K562 (cell line): ENCODE measurements around the gene NME8. TPM values are rescaled to one million over a fixed set of nuclear protein-coding genes. Genes with fewer than 3 reads are reported as not detected.

ENCODE experiments used
- ATAC-seq: fragments of 200-7000 bp; cut with Tn5 transposase; 3 replicates; pipeline ENCODE4 v1.9.1; 2020; ENCODE audit warnings: moderate library complexity
- BruUV-seq: library from RNA; stranded (reverse); fragments of 400-500 nt; replicated peaks from 2 replicates; lab custom pipeline; 2021; lab: Mats Ljungman, UMichigan
- CTCF ChIA-PET: fragments of 300-600 bp; formaldehyde crosslinking; extraction: SDS; loops from one replicate; lab custom pipeline; 2021; ENCODE audit warnings: low intra/inter-chr PET ratio; lab: Yijun Ruan, JAX
- POLR2A ChIA-PET: fragments of 300-600, 350-650 bp; sonication (Branson Sonifier 250); formaldehyde crosslinking; extraction: SDS; loops from one replicate; lab custom pipeline; 2021; ENCODE audit warnings: antibody characterized with exemption, inconsistent platforms; lab: Yijun Ruan, JAX
- DNase-seq, 4 experiments: peaks; one replicate each; pipeline versions ENCODE4 v3.0.0 to v3.0.0-alpha.2; 2011 to 2018; ENCODE audit warnings: low spot score in 3 of 4, mixed read lengths in 3 of 4; ENCODE audit errors: extremely low read depth in 1 of 4
- FAIRE-seq: peaks from 2 replicates; lab custom pipeline; 2011; peaks lifted over from hg19 to GRCh38; lab: Jason Lieb, UNC
- H2AFZ ChIP-seq: 2 replicates; pipeline ENCODE4 v1.6.0; 2011; ENCODE audit warnings: low read depth, low read length, control low read depth, inconsistent platforms
- H3K27ac ChIP-seq: fragments of 200-600 bp; 3 replicates; pipeline ENCODE4 v1.8.0; 2011; ENCODE audit warnings: low read depth, mild to moderate bottlenecking, control low read depth, inconsistent platforms, low read length, moderate library complexity, mixed read lengths; ENCODE audit errors: extremely low read depth
- H3K27me3 ChIP-seq, 2 experiments: fragments of 300-600 bp in 1 of 2; 2 replicates in 1 of 2; 3 replicates in 1 of 2; pipeline versions ENCODE4 v1.6.0 to v1.8.0; 2011; ENCODE audit warnings: inconsistent platforms in 2 of 2, low read length in 2 of 2, mild to moderate bottlenecking in 1 of 2, mixed read lengths in 1 of 2, moderate library complexity in 1 of 2; ENCODE audit not compliant: control insufficient read depth in 2 of 2, insufficient read depth in 2 of 2
- H3K36me3 ChIP-seq: fragments of 300-600 bp; 3 replicates; pipeline ENCODE4 v1.8.0; 2011; ENCODE audit warnings: mild to moderate bottlenecking, low read length, inconsistent platforms; ENCODE audit not compliant: control insufficient read depth, insufficient read depth
- H3K4me1 ChIP-seq, 2 experiments: fragments of 200-600 bp in 1 of 2; replicated peaks in 1 of 2; 2 replicates in 1 of 2; 3 replicates in 1 of 2; pipeline versions ENCODE4 v1.5.1 to v1.8.0; 2011; ENCODE audit warnings: inconsistent platforms in 2 of 2, low read length in 2 of 2, mild to moderate bottlenecking in 1 of 2, mixed read lengths in 1 of 2, moderate library complexity in 1 of 2; ENCODE audit not compliant: control insufficient read depth in 2 of 2, insufficient read depth in 2 of 2
- H3K4me2 ChIP-seq: 2 replicates; pipeline ENCODE4 v1.6.1; 2011; ENCODE audit warnings: low read length, control low read depth, inconsistent platforms, mixed read lengths; ENCODE audit not compliant: insufficient read depth
- H3K4me3 ChIP-seq: fragments of 200-600 bp; sonication (generic), shearing (Covaris generic); 2 replicates; pipeline ENCODE4 v1.5.1; 2016; ENCODE audit warnings: control low read depth, inconsistent platforms
- H3K79me2 ChIP-seq: fragments of 200-600 bp; 3 replicates; pipeline ENCODE4 v1.8.0; 2011; ENCODE audit warnings: low read length, inconsistent platforms; ENCODE audit not compliant: control insufficient read depth, insufficient read depth
- H3K9ac ChIP-seq, 2 experiments: 2 replicates each; pipeline versions ENCODE4 v1.6.0 to v1.6.1; 2011; ENCODE audit warnings: low read depth in 2 of 2, low read length in 2 of 2, control low read depth in 1 of 2, inconsistent platforms in 1 of 2, mild to moderate bottlenecking in 1 of 2, mixed read lengths in 1 of 2; ENCODE audit not compliant: insufficient read depth in 1 of 2
- H3K9me1 ChIP-seq: one replicate; pipeline ENCODE4 v1.6.0; 2011; ENCODE audit warnings: inconsistent platforms, mild to moderate bottlenecking, low read length, moderate library complexity; ENCODE audit not compliant: control insufficient read depth, insufficient read depth
- H3K9me3 ChIP-seq: replicated peaks from 2 replicates; pipeline ENCODE4 v1.5.1; 2011; ENCODE audit warnings: low read depth, low read length, inconsistent platforms; ENCODE audit not compliant: control insufficient read depth, insufficient read depth
- H4K20me1 ChIP-seq: replicated peaks from 2 replicates; pipeline ENCODE4 v1.6.1; 2011; ENCODE audit warnings: low read length, inconsistent platforms, mixed read lengths; ENCODE audit not compliant: control insufficient read depth, insufficient read depth
- BRD4 ChIP-seq: fragments of 200-600 bp; sonication (generic); IDR thresholded peaks from 2 replicates; pipeline ENCODE4 v1.6.1; 2017; ENCODE audit warnings: inconsistent platforms
- CGGBP1 ChIP-seq: fragments of 250-450 bp; sonication (Bioruptor Pico); IDR thresholded peaks from 2 replicates; pipeline ENCODE4 v1.9.0; 2021; ENCODE audit warnings: mild to moderate bottlenecking
- CREB1 ChIP-seq, 2 experiments: sonication (generic) in 1 of 2; formaldehyde crosslinking in 1 of 2; IDR thresholded peaks; 2 replicates each; pipeline versions ENCODE4 v1.6.1 to v1.8.0; 2012 to 2022; ENCODE audit warnings: inconsistent platforms in 1 of 2, mild to moderate bottlenecking in 1 of 2, missing genetic modification reagents in 1 of 2, moderate library complexity in 1 of 2
- DLX4 ChIP-seq: fragments of 250-450 bp; sonication (Bioruptor Pico); IDR thresholded peaks from 2 replicates; pipeline ENCODE4 v1.6.1; 2021; ENCODE audit warnings: mild to moderate bottlenecking
- MTF1 ChIP-seq: fragments of 250-450 bp; sonication (Bioruptor Pico); IDR thresholded peaks from 2 replicates; pipeline ENCODE4 v1.9.0; 2021; ENCODE audit warnings: moderate library complexity, mild to moderate bottlenecking, inconsistent platforms, borderline replicate concordance
- NFE2L1 ChIP-seq: fragments of 450-650 bp; IDR thresholded peaks from 2 replicates; pipeline ENCODE4 v1.6.1; 2016; ENCODE audit warnings: missing genetic modification characterization, low read depth, mild to moderate bottlenecking, missing compliant biosample characterization, moderate library complexity, borderline replicate concordance
- PHF8 ChIP-seq: fragments of 200-600 bp; sonication (generic); IDR thresholded peaks from 2 replicates; pipeline ENCODE4 v1.6.1; 2012; ENCODE audit warnings: mixed run types, mild to moderate bottlenecking, inconsistent platforms, low read length, moderate library complexity, borderline replicate concordance
- SNAPC5 ChIP-seq: fragments of 250-450 bp; sonication (Bioruptor Pico); IDR thresholded peaks from 2 replicates; pipeline ENCODE4 v1.8.0; 2021; ENCODE audit warnings: moderate library complexity, mild to moderate bottlenecking, inconsistent platforms
- ZBTB12 ChIP-seq: fragments of 250-450 bp; sonication (Bioruptor Pico); IDR thresholded peaks from 2 replicates; pipeline ENCODE4 v1.4.0; 2020
- ZNF175 ChIP-seq: fragments of 200-800 bp; sonication (Bioruptor generic); IDR thresholded peaks from 2 replicates; pipeline ENCODE4 v1.6.1; 2016; ENCODE audit warnings: low read depth, mild to moderate bottlenecking, missing genetic modification characterization, missing compliant biosample characterization
- in situ Hi-C: fragments of 300-500 bp; cut with MboI; formaldehyde crosslinking; loops from 4 replicates; pipeline ENCODE4 v1.15.0; 2018; ENCODE audit warnings: inconsistent platforms, mixed read lengths
- intact Hi-C: fragments of 100-400 bp; cut with micrococcal nuclease; formaldehyde crosslinking; loops from 2 replicates; pipeline ENCODE4 v1.14.2; 2022
- polyA plus RNA-seq, 8 experiments: library from polyadenylated mRNA; depleted of rRNA in 4 of 8; stranded (reverse) in 5 of 8; unstranded in 3 of 8; fragments of >200 nt; fragmentation: Nextera tagmentation in 2 of 8; fragmentation: Illumina TruSeq in 1 of 8; extraction: Ambion mirVana in 2 of 8; extraction: Trizol in 1 of 8; gene quantifications; 2 replicates each; pipeline versions ENCODE4 v1.2.1 to v1.2.3, GENCODE V29; 2011 to 2014; ENCODE audit warnings: inconsistent platforms in 1 of 8, missing spikeins in 1 of 8
- total RNA-seq, 7 experiments: library from RNA; depleted of rRNA in 6 of 7; stranded (reverse); fragments of >200 nt in 6 of 7; fragmentation: Illumina TruSeq in 2 of 7; extraction: Trizol in 2 of 7; gene quantifications; 2 replicates each; pipeline versions ENCODE4 v1.2.1 to v1.2.3, GENCODE V29; 2011 to 2021; ENCODE audit warnings: low replicate concordance in 1 of 7

The NME8 gene
- total and polyA plus RNA-seq, 9 of the 15 experiments (the other 6 are each of a cell fraction or from before 2014, with no cell fraction given): not detected

- no peak overlapping the region for H2AFZ ChIP-seq
- intact Hi-C loops: no loop called here
- H4K20me1 ChIP-seq: no peaks in the 10 kb centered on the region
- no TSS peak for BruUV-seq
- CTCF ChIA-PET: no interaction called here
- ATAC-seq: no peak
- H3K27ac ChIP-seq: no peak overlapping the region
- H3K9me1 ChIP-seq: no peaks in the 10 kb centered on the region
- H3K79me2 ChIP-seq: no peaks in the 10 kb centered on the region
- no peaks in the 10 kb centered on the region for H3K27me3 ChIP-seq
- H3K9ac ChIP-seq: no peak overlapping the region
- H3K9me3 ChIP-seq: no peaks in the 10 kb centered on the region
- TF ChIP-seq ZNF175 (CRISPR knock-in tag) (no peak), NFE2L1 (tag) (no peak), CGGBP1 (CRISPR knock-in tag) (no peak), MTF1 (CRISPR knock-in tag) (no peak), PHF8 (no peak), DLX4 (no peak), BRD4 (no peak), CREB1 (IDR thresholded peaks at IDR 0.05) (no peak), CREB1 (CRISPR knock-in tag; IDR thresholded peaks at IDR 0.05) (no peak), SNAPC5 (CRISPR knock-in tag) (no peak), ZBTB12 (CRISPR knock-in tag) (no peak)
- TF ChIP-seq, all 486 proteins: peak for 0
- no peak for DNase-seq
- Histone ChIP-seq H3K4me3 (no peak overlapping the region), H3K4me2 (no peak overlapping the region), H3K36me3 (no peaks in the 10 kb centered on the region), H3K4me1 (no peaks in the 10 kb centered on the region)
- POLR2A ChIA-PET: no interaction called here
- no peak for FAIRE-seq
- in situ Hi-C loops: no loop called here
Observed at GRCh38 chr7:37893359-37893758, 45.0 kb downstream of the NME8 start.
